MM.1S (cell line): ENCODE measurements around the gene FN3K.

ENCODE experiments used
- DNase-seq: peaks from one replicate; pipeline ENCODE4 v3.0.0-alpha.2; 2015
- H2AFZ ChIP-seq: fragments of 300-600 bp; sonication (generic); 2 replicates; pipeline ENCODE4 v1.6.0; 2016; ENCODE audit warnings: antibody characterized with exemption, low read length
- H3F3A ChIP-seq: fragments of 300-600 bp; sonication (generic); 2 replicates; pipeline ENCODE4 v1.6.1; 2016; ENCODE audit warnings: mild to moderate bottlenecking, antibody characterized with exemption, low read length, moderate library complexity, mixed read lengths; ENCODE audit not compliant: insufficient read depth
- H3K27ac ChIP-seq: fragments of 300-600 bp; sonication (generic); 2 replicates; pipeline ENCODE4 v1.5.1; 2016; ENCODE audit warnings: mild to moderate bottlenecking, low read length
- H3K27me3 ChIP-seq: fragments of 300-600 bp; sonication (generic); replicated peaks from 2 replicates; pipeline ENCODE4 v1.6.0; 2016; ENCODE audit warnings: low read length; ENCODE audit not compliant: insufficient read depth
- H3K36me3 ChIP-seq: fragments of 300-600 bp; sonication (generic); replicated peaks from 2 replicates; pipeline ENCODE4 v1.6.1; 2016; ENCODE audit warnings: mild to moderate bottlenecking, low read length, mixed read lengths; ENCODE audit not compliant: insufficient read depth
- H3K4me1 ChIP-seq: fragments of 300-600 bp; sonication (generic); 2 replicates; pipeline ENCODE4 v1.6.1; 2016; ENCODE audit warnings: low read length, mixed read lengths
- H3K4me2 ChIP-seq: fragments of 300-600 bp; sonication (generic); 2 replicates; pipeline ENCODE4 v1.6.0; 2016; ENCODE audit warnings: low read depth, low read length
- H3K4me3 ChIP-seq: fragments of 300-600 bp; sonication (generic); 2 replicates; pipeline ENCODE4 v1.5.1; 2016; ENCODE audit warnings: low read length, mixed read lengths
- H3K79me2 ChIP-seq: fragments of 300-600 bp; sonication (generic); 2 replicates; pipeline ENCODE4 v1.6.1; 2016; ENCODE audit warnings: mixed run types, low read length, mixed read lengths
- H3K9ac ChIP-seq: fragments of 300-600 bp; sonication (generic); 2 replicates; pipeline ENCODE4 v1.6.1; 2016; ENCODE audit warnings: low read length, mixed read lengths
- H3K9me2 ChIP-seq: fragments of 300-600 bp; sonication (generic); replicated peaks from 2 replicates; pipeline ENCODE4 v1.6.1; 2016; ENCODE audit warnings: mild to moderate bottlenecking, low read length, mixed read lengths; ENCODE audit not compliant: insufficient read depth
- H3K9me3 ChIP-seq: fragments of 300-600 bp; sonication (generic); replicated peaks from 2 replicates; pipeline ENCODE4 v1.6.1; 2016; ENCODE audit warnings: mild to moderate bottlenecking, low read length, mixed read lengths; ENCODE audit not compliant: insufficient read depth
- H4K20me1 ChIP-seq: fragments of 300-600 bp; sonication (generic); 2 replicates; pipeline ENCODE4 v1.6.1; 2016; ENCODE audit warnings: mild to moderate bottlenecking, low read length, moderate library complexity, mixed read lengths; ENCODE audit not compliant: insufficient read depth
- CTCF ChIP-seq: fragments of 300-600 bp; sonication (generic); IDR thresholded peaks from 2 replicates; pipeline ENCODE4 v1.5.1; 2016; ENCODE audit warnings: antibody characterized with exemption, low read length, mixed read lengths
- EZH2 ChIP-seq: fragments of 300-600 bp; sonication (generic); optimal IDR thresholded peaks from 2 replicates; pipeline ENCODE3; 2017; ENCODE audit warnings: low read depth, mild to moderate bottlenecking, antibody characterized with exemption, low read length, mixed read lengths
- EZH2phosphoT487 ChIP-seq: fragments of 300-600 bp; sonication (generic); IDR thresholded peaks from 2 replicates; pipeline ENCODE4 v1.6.1; 2018; ENCODE audit warnings: antibody characterized with exemption, low read length

Gene FN3K

GRCh38 chr17:82753201-82753464 lies 17.7 kb downstream of the FN3K start:
- H3K36me3 ChIP-seq = no peaks in the 10 kb centered on the region
- TF ChIP-seq EZH2phosphoT487 (no peak), EZH2 (no peak)
- H3K4me3 ChIP-seq = peak overlapping the region; percentile 97
- peak overlapping the region; percentile 62; the same call in 1 of the 2 replicates for H3K9ac ChIP-seq
- DNase-seq = no peak
- H3K9me3 ChIP-seq = no peaks in the 10 kb centered on the region
- H3K4me2 ChIP-seq = peak overlapping the region; percentile 93
- no peaks in the 10 kb centered on the region; the same call in 1 of the 2 replicates for H3K4me1 ChIP-seq
- no peak overlapping the region for H3K27ac ChIP-seq
- H2AFZ ChIP-seq = no peak overlapping the region
- no peaks in the 10 kb centered on the region for H4K20me1 ChIP-seq
- H3K9me2 ChIP-seq = no peaks in the 10 kb centered on the region
- H3F3A ChIP-seq = peaks cover 6% of the 10 kb centered on the region; the same call in 1 of the 2 replicates
- no peaks in the 10 kb centered on the region for H3K27me3 ChIP-seq
- H3K79me2 ChIP-seq = peaks cover 43% of the 10 kb centered on the region

- Histone ChIP-seq H3K9ac (no peak overlapping the region), H3K9me3 (no peaks in the 10 kb centered on the region), H4K20me1 (no peaks in the 10 kb centered on the region), H3K27me3 (no peaks in the 10 kb centered on the region), H3F3A (peaks cover 6% of the 10 kb centered on the region; the same call in 1 of the 2 replicates), H3K79me2 (peaks cover 45% of the 10 kb centered on the region), H3K36me3 (no peaks in the 10 kb centered on the region), H3K9me2 (no peaks in the 10 kb centered on the region), H3K4me2 (no peak overlapping the region), H3K27ac (no peak overlapping the region), H3K4me1 (no peaks in the 10 kb centered on the region; the same call in 1 of the 2 replicates), H3K4me3 (no peak overlapping the region), H2AFZ (no peak overlapping the region)
- TF ChIP-seq EZH2 (no peak), CTCF (no peak), EZH2phosphoT487 (no peak)
- no peak for DNase-seq
Measured at GRCh38 chr17:82754297-82755208, 19.1 kb downstream of the FN3K start.

GRCh38 chr17:82756166-82756565 lies 20.8 kb downstream of the FN3K start:
- Histone ChIP-seq H3K9me2 (no peaks in the 10 kb centered on the region), H3K27ac (no peak overlapping the region), H3K4me3 (no peak overlapping the region), H3K9ac (no peak overlapping the region), H3K27me3 (no peaks in the 10 kb centered on the region), H3F3A (no peaks in the 10 kb centered on the region), H3K36me3 (no peaks in the 10 kb centered on the region), H3K4me1 (no peaks in the 10 kb centered on the region; the same call in 1 of the 2 replicates), H2AFZ (no peak overlapping the region), H3K4me2 (no peak overlapping the region), H3K79me2 (peaks cover 48% of the 10 kb centered on the region), H4K20me1 (no peaks in the 10 kb centered on the region), H3K9me3 (no peaks in the 10 kb centered on the region)
- TF ChIP-seq EZH2phosphoT487 = no peak
- no peak for TF ChIP-seq CTCF
- no peak for TF ChIP-seq EZH2
- no peak for DNase-seq

- Histone ChIP-seq H3K9ac (no peak overlapping the region), H3K4me1 (no peaks in the 10 kb centered on the region), H4K20me1 (no peaks in the 10 kb centered on the region), H3K79me2 (peaks cover 12% of the 10 kb centered on the region; the same call in 1 of the 2 replicates), H3K9me2 (no peaks in the 10 kb centered on the region), H3K27ac (no peak overlapping the region), H2AFZ (no peak overlapping the region), H3F3A (no peaks in the 10 kb centered on the region), H3K27me3 (no peaks in the 10 kb centered on the region), H3K4me3 (no peak overlapping the region), H3K9me3 (no peaks in the 10 kb centered on the region), H3K4me2 (no peak overlapping the region), H3K36me3 (peaks cover 5% of the 10 kb centered on the region; the same call in 1 of the 2 replicates)
- TF ChIP-seq EZH2phosphoT487 = no peak
- no peak for TF ChIP-seq CTCF
- TF ChIP-seq EZH2 = no peak
- DNase-seq = no peak
Measured at GRCh38 chr17:82765371-82765770, 30.0 kb downstream of the FN3K start.
